HepG2 (cell line): ENCODE results near the gene FAM114A2. TPM values are rescaled to one million over a fixed set of nuclear protein-coding genes. Genes with fewer than 3 reads are reported as not detected.

Source experiments
- ATAC-seq: fragments of 200-7000 bp; cut with Tn5 transposase; 3 replicates; pipeline ENCODE4 v1.9.1; 2020; ENCODE audit warnings: mild to moderate bottlenecking, moderate library complexity
- BruUV-seq: library from RNA; stranded (reverse); fragments of 400-500 nt; replicated peaks from 2 replicates; lab custom pipeline; 2021; lab: Mats Ljungman, UMichigan
- CTCF ChIA-PET: fragments of 300-600 bp; formaldehyde crosslinking; extraction: SDS; loops from one replicate; lab custom pipeline; 2021; ENCODE audit warnings: low total read pairs, inconsistent platforms, low intra/inter-chr PET ratio; lab: Yijun Ruan, JAX
- POLR2A ChIA-PET: fragments of 350-600 bp; sonication (Branson Sonifier 250); formaldehyde crosslinking; loops from one replicate; lab custom pipeline; 2020; ENCODE audit warnings: antibody characterized with exemption, inconsistent platforms; lab: Yijun Ruan, JAX
- DNase-seq: peaks from one replicate; pipeline ENCODE4 v3.0.0-alpha.2; 2015; ENCODE audit warnings: low spot score
- FAIRE-seq: peaks from 3 replicates; lab custom pipeline; 2011; peaks lifted over from hg19 to GRCh38; lab: Jason Lieb, UNC
- H2AFZ ChIP-seq: one replicate; pipeline ENCODE4 v1.6.1; 2011; ENCODE audit warnings: low read length, inconsistent platforms
- H3K27ac ChIP-seq: fragments of 300-600 bp; 3 replicates; pipeline ENCODE4 v1.8.0; 2011; ENCODE audit warnings: mixed run types, mild to moderate bottlenecking, mixed read lengths, low read length, inconsistent platforms; ENCODE audit not compliant: insufficient read depth; ENCODE audit errors: extremely low read length
- H3K27me3 ChIP-seq, 2 experiments: fragments of 200-600 bp in 1 of 2; 2 replicates in 1 of 2; 3 replicates in 1 of 2; pipeline versions ENCODE4 v1.6.0 to v1.8.0; 2011; ENCODE audit warnings: low read length in 2 of 2, mild to moderate bottlenecking in 2 of 2, moderate library complexity in 2 of 2, inconsistent platforms in 1 of 2; ENCODE audit not compliant: insufficient read depth in 2 of 2, control insufficient read depth in 1 of 2
- H3K36me3 ChIP-seq, 2 experiments: fragments of 200-600 bp in 1 of 2; replicated peaks in 1 of 2; 2 replicates in 1 of 2; 3 replicates in 1 of 2; pipeline versions ENCODE4 v1.5.1 to v1.8.0; 2011; ENCODE audit warnings: low read length in 2 of 2, inconsistent platforms in 1 of 2; ENCODE audit not compliant: insufficient read depth in 2 of 2, control insufficient read depth in 1 of 2
- H3K4me1 ChIP-seq: 2 replicates; pipeline ENCODE4 v1.5.1; 2012; ENCODE audit warnings: low read length, inconsistent platforms; ENCODE audit not compliant: insufficient read depth
- H3K4me2 ChIP-seq: 2 replicates; pipeline ENCODE4 v1.6.0; 2011; ENCODE audit warnings: low read depth, low read length, inconsistent platforms
- H3K4me3 ChIP-seq, 3 experiments: fragments of 200-600 bp in 1 of 3; sonication (generic), shearing (Covaris generic) in 1 of 3; replicated peaks in 1 of 3; 2 replicates each; pipeline ENCODE4 v1.5.1; 2011 to 2016; ENCODE audit warnings: low read length in 3 of 3, inconsistent platforms in 2 of 3, low read depth in 2 of 3, mild to moderate bottlenecking in 2 of 3, control low read depth in 1 of 3, mixed read lengths in 1 of 3; ENCODE audit not compliant: insufficient read depth in 1 of 3
- H3K79me2 ChIP-seq: one replicate; pipeline ENCODE4 v1.6.1; 2011; ENCODE audit warnings: low read length, inconsistent platforms; ENCODE audit not compliant: insufficient read depth
- H3K9ac ChIP-seq: 2 replicates; pipeline ENCODE4 v1.6.0; 2011; ENCODE audit warnings: mild to moderate bottlenecking, low read depth, low read length, inconsistent platforms; ENCODE audit not compliant: insufficient read depth
- H3K9me3 ChIP-seq: 2 replicates; pipeline ENCODE4 v1.5.1; 2012; ENCODE audit warnings: mild to moderate bottlenecking, low read length
- H4K20me1 ChIP-seq: 2 replicates; pipeline ENCODE4 v1.6.0; 2011; ENCODE audit warnings: inconsistent platforms, mild to moderate bottlenecking, low read length, moderate library complexity; ENCODE audit not compliant: insufficient read depth
- ARNTL ChIP-seq: sonication (generic); formaldehyde crosslinking; IDR thresholded peaks from 2 replicates; pipeline ENCODE4 v1.4.0; 2020; ENCODE audit warnings: mild to moderate bottlenecking, missing genetic modification reagents
- ERF ChIP-seq: IDR thresholded peaks from 2 replicates; pipeline ENCODE4 v1.6.1; 2018; ENCODE audit warnings: missing biosample characterization, missing genetic modification reagents
- FOXO4 ChIP-seq: sonication (generic); formaldehyde crosslinking; conservative IDR thresholded peaks from 2 replicates; pipeline ENCODE4 v1.8.1; 2023; ENCODE audit warnings: missing genetic modification reagents
- GTF3A ChIP-seq: sonication (generic); formaldehyde crosslinking; conservative IDR thresholded peaks from 2 replicates; pipeline ENCODE4 v1.4.0; 2020; ENCODE audit warnings: mild to moderate bottlenecking, missing genetic modification reagents
- MYC ChIP-seq: sonication (generic); formaldehyde crosslinking; IDR thresholded peaks from 2 replicates; pipeline ENCODE4 v1.9.0; 2021; ENCODE audit warnings: missing genetic modification reagents, borderline replicate concordance
- NFATC3 ChIP-seq: sonication (generic); formaldehyde crosslinking; IDR thresholded peaks from 2 replicates; pipeline ENCODE4 v1.5.1; 2020; ENCODE audit warnings: mild to moderate bottlenecking, missing genetic modification reagents
- NFKB2 ChIP-seq: sonication (generic); formaldehyde crosslinking; IDR thresholded peaks from 2 replicates; pipeline ENCODE4 v1.4.0; 2020; ENCODE audit warnings: missing genetic modification reagents, borderline replicate concordance
- NR2F2 ChIP-seq: IDR thresholded peaks from 2 replicates; pipeline ENCODE4 v1.6.1; 2012; ENCODE audit warnings: low read depth, inconsistent platforms, borderline replicate concordance
- PHF5A ChIP-seq: IDR thresholded peaks from one replicate; pipeline ENCODE4 v1.6.1; 2018; ENCODE audit warnings: low read depth, missing genetic modification reagents; ENCODE audit not compliant: unreplicated experiment
- SAP130 ChIP-seq: IDR thresholded peaks from 2 replicates; pipeline ENCODE4 v1.6.1; 2016; ENCODE audit warnings: low read depth
- ZNF24 ChIP-seq: fragments of 450-650 bp; IDR thresholded peaks from 2 replicates; pipeline ENCODE4 v1.6.1; 2017; ENCODE audit warnings: antibody characterized with exemption, mild to moderate bottlenecking
- ZNF354B ChIP-seq: sonication (generic); formaldehyde crosslinking; IDR thresholded peaks from 2 replicates; pipeline ENCODE4 v1.8.0; 2022; ENCODE audit warnings: mild to moderate bottlenecking, missing genetic modification reagents
- ZNF576 ChIP-seq: sonication (generic); formaldehyde crosslinking; IDR thresholded peaks from 2 replicates; pipeline ENCODE4 v1.4.0; 2020; ENCODE audit warnings: mild to moderate bottlenecking, missing genetic modification reagents
- ZNF614 ChIP-seq: IDR thresholded peaks from 2 replicates; pipeline ENCODE4 v1.6.1; 2018; ENCODE audit warnings: missing biosample characterization, missing genetic modification reagents, inconsistent platforms, borderline replicate concordance
- ZNF724P ChIP-seq: sonication (generic); formaldehyde crosslinking; IDR thresholded peaks from 2 replicates; pipeline ENCODE4 v1.8.0; 2022; ENCODE audit warnings: missing genetic modification reagents, borderline replicate concordance
- ZNF772 ChIP-seq: sonication (generic); formaldehyde crosslinking; IDR thresholded peaks from 2 replicates; pipeline ENCODE4 v1.5.0; 2020; ENCODE audit warnings: mild to moderate bottlenecking, missing genetic modification reagents
- WGBS: methylation state at CpG from one replicate; pipeline ENCODE4 v1.1.6; 2017; ENCODE audit warnings: low lambda C conversion rate; 5-methylcytosine and 5-hydroxymethylcytosine counted together
- in situ Hi-C: cut with HindIII; loops from 2 replicates; pipeline ENCODE4 v1.10.0; 2017; ENCODE audit warnings: low pct_unique_long_range_greater_than_20kb; ENCODE audit not compliant: extremely low pct_ligation_motif_present
- intact Hi-C: fragments of 100-400 bp; cut with micrococcal nuclease; formaldehyde crosslinking; loops from one replicate; pipeline ENCODE4 v1.10.0; 2022; ENCODE audit not compliant: unreplicated experiment
- polyA plus RNA-seq, 8 experiments: library from polyadenylated mRNA; depleted of rRNA in 3 of 8; stranded (reverse) in 7 of 8; unstranded in 1 of 8; fragments of >200 nt; fragmentation: Illumina TruSeq in 4 of 8; extraction: Trizol in 4 of 8; gene quantifications; 2 replicates each; pipeline versions ENCODE4 v1.2.1 to v1.2.3, GENCODE V29; 2011 to 2016; ENCODE audit warnings: low read depth in 4 of 8, missing spikeins in 1 of 8, mixed read lengths in 1 of 8; ENCODE audit not compliant: insufficient read depth in 1 of 8
- total RNA-seq, 5 experiments: library from RNA; depleted of rRNA; stranded (reverse); fragments of >200 nt; fragmentation: Illumina TruSeq; extraction: Trizol; gene quantifications; 2 replicates each; pipeline ENCODE4 v1.2.3, GENCODE V29; 2016; ENCODE audit warnings: low read depth in 1 of 5
- TF ChIP-seq, protein P1 (sequence below): sonication (generic); formaldehyde crosslinking; IDR thresholded peaks from 2 replicates; pipeline ENCODE4 v1.5.0; 2020; ENCODE audit warnings: mild to moderate bottlenecking, missing genetic modification reagents
- TF ChIP-seq, protein P2 (sequence below): sonication (generic); formaldehyde crosslinking; IDR thresholded peaks from 2 replicates; pipeline ENCODE4 v1.4.0; 2020; ENCODE audit warnings: missing genetic modification reagents, borderline replicate concordance

The FAM114A2 gene
- total and polyA plus RNA-seq, 2 of the 13 experiments (the other 11 are each of a cell fraction or from before 2014, with no cell fraction given), result 6.9 to 11.4 TPM

- Histone ChIP-seq H3K9ac (no peak overlapping the region), H3K9me3 (no peaks in the 10 kb centered on the region), H3K27me3 (no peaks in the 10 kb centered on the region), H3K36me3 (no peaks in the 10 kb centered on the region), H3K4me2 (0 out of 2 replicates have a peak overlapping the region, but pooled peaks have one; percentile 32), H3K4me3 (no peak overlapping the region), H4K20me1 (no peaks in the 10 kb centered on the region), H3K79me2 (no peaks in the 10 kb centered on the region), H3K27ac (no peak overlapping the region), H2AFZ (no peak overlapping the region), H3K4me1 (no peaks in the 10 kb centered on the region)
- no peak for DNase-seq
- BruUV-seq, result no TSS peak
- POLR2A ChIA-PET, result no interaction called here
- WGBS, result 47% methylated on average over 10 of the region's 17 CpGs
- in situ Hi-C loops (no loop called here), intact Hi-C loops (no loop called here)
- no peak for FAIRE-seq
- CTCF ChIA-PET, result interaction anchor here (1.7 to 3.1 kb wide), 3 partner anchors 468 to 1431 kb away, joined by 13 to 29 read pairs (median 13); no protein-coding TSS in a partner anchor
- no peak for ATAC-seq
- TF ChIP-seq ZNF24 (no peak), GTF3A (CRISPR knock-in tag) (no peak), PHF5A (CRISPR knock-in tag) (no peak), NFATC3 (CRISPR knock-in tag) (no peak), MYC (CRISPR knock-in tag) (no peak), NFKB2 (CRISPR knock-in tag) (no peak), ARNTL (CRISPR knock-in tag) (no peak), SAP130 (CRISPR knock-in tag) (no peak), FOXO4 (CRISPR knock-in tag) (no peak), ZNF576 (no peak), ERF (CRISPR knock-in tag) (no peak), ZNF614 (CRISPR knock-in tag) (no peak), ZNF724P (CRISPR knock-in tag) (no peak), ZNF354B (no peak), ZNF772 (CRISPR knock-in tag) (no peak), NR2F2 (no peak)
- TF ChIP-seq, protein P1, sequence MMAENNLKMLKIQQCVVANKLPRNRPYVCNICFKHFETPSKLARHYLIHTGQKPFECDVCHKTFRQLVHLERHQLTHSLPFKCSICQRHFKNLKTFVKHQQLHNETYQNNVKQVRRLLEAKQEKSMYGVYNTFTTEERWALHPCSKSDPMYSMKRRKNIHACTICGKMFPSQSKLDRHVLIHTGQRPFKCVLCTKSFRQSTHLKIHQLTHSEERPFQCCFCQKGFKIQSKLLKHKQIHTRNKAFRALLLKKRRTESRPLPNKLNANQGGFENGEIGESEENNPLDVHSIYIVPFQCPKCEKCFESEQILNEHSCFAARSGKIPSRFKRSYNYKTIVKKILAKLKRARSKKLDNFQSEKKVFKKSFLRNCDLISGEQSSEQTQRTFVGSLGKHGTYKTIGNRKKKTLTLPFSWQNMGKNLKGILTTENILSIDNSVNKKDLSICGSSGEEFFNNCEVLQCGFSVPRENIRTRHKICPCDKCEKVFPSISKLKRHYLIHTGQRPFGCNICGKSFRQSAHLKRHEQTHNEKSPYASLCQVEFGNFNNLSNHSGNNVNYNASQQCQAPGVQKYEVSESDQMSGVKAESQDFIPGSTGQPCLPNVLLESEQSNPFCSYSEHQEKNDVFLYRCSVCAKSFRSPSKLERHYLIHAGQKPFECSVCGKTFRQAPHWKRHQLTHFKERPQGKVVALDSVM (CRISPR knock-in tag), result no peak
- TF ChIP-seq, protein P2, sequence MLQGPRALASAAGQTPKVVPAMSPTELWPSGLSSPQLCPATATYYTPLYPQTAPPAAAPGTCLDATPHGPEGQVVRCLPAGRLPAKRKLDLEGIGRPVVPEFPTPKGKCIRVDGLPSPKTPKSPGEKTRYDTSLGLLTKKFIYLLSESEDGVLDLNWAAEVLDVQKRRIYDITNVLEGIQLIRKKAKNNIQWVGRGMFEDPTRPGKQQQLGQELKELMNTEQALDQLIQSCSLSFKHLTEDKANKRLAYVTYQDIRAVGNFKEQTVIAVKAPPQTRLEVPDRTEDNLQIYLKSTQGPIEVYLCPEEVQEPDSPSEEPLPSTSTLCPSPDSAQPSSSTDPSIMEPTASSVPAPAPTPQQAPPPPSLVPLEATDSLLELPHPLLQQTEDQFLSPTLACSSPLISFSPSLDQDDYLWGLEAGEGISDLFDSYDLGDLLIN (CRISPR knock-in tag), result no peak
These were observed 74.4 kb downstream of the FAM114A2 start for GRCh38 chr5:153964191-153964879.
